ENCODE measurements around the gene LRP2.

The LRP2 gene

DNA sequence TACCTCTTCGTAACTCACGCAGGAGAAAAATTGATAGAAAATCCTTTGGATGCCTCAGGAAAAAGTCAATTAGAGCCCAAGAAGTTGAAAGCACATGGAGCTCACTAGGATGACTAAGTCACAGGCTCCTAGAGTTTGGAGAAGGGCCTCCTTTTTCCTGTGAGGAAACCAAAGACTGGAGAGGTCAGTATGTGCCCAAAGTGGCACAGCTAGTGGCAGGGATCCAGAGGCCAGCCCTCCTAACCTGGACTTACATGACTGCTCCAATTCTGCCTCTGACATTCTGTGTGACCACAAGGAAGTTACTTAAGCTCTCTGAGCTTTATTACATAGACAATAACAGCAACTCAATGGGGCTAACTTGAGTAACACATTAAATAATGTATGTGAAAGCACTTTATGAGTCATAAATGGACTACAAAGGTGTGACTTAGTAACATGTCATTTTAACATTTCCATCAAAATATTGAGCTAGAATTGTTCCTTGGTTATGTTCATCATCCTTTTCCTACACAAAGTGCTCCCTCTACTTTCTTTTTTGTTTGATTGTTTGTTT lies 201.3 kb downstream of the LRP2 start:
- TF ChIP-seq, protein P1, sequence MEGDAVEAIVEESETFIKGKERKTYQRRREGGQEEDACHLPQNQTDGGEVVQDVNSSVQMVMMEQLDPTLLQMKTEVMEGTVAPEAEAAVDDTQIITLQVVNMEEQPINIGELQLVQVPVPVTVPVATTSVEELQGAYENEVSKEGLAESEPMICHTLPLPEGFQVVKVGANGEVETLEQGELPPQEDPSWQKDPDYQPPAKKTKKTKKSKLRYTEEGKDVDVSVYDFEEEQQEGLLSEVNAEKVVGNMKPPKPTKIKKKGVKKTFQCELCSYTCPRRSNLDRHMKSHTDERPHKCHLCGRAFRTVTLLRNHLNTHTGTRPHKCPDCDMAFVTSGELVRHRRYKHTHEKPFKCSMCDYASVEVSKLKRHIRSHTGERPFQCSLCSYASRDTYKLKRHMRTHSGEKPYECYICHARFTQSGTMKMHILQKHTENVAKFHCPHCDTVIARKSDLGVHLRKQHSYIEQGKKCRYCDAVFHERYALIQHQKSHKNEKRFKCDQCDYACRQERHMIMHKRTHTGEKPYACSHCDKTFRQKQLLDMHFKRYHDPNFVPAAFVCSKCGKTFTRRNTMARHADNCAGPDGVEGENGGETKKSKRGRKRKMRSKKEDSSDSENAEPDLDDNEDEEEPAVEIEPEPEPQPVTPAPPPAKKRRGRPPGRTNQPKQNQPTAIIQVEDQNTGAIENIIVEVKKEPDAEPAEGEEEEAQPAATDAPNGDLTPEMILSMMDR (IDR thresholded peaks at IDR 0.05; ENCODE audit: insufficient read depth, low read length, poor library complexity, severe bottlenecking) = no peak
- DNase-seq (ENCODE audit: extremely low read depth, insufficient read length) = no peak
- Histone ChIP-seq H3K36me3 (ENCODE audit: control insufficient read depth, insufficient read depth, low read length) (no peaks in the 10 kb centered on the region), H3K4me3 (replicated peaks; ENCODE audit: low read depth, low read length) (no peak overlapping the region), H3K27me3 (replicated peaks; ENCODE audit: control insufficient read depth, insufficient read depth, low read length) (no peaks in the 10 kb centered on the region; the same call in 1 of the 2 replicates)

DNA sequence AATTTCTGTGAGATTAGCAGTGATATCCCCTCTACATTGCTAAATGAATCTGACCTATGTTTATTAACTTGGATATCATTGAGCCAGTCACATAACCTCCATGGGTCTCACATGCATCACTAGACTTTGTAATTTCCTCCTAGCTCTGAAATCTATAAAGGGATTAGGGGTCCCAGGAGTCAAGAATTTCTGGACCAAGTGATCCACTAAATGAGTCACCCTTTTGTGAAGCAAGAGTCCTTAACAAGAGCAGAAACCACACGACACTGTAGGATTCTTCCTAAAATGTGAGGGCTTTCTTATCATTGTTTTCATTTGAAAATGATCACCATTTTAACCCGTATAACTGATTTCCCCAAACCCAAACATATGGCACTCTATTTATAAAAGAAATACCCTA lies 202.6 kb downstream of the LRP2 start:
- Histone ChIP-seq H3K36me3 (ENCODE audit: control insufficient read depth, insufficient read depth, low read length) (no peaks in the 10 kb centered on the region), H3K4me3 (replicated peaks; ENCODE audit: low read depth, low read length) (no peak overlapping the region), H3K27me3 (replicated peaks; ENCODE audit: control insufficient read depth, insufficient read depth, low read length) (no peaks in the 10 kb centered on the region; the same call in 1 of the 2 replicates)
- no peak for DNase-seq (ENCODE audit: extremely low read depth, insufficient read length)
- TF ChIP-seq, protein P1 (IDR thresholded peaks at IDR 0.05; ENCODE audit: insufficient read depth, low read length, poor library complexity, severe bottlenecking) = no peak

DNA sequence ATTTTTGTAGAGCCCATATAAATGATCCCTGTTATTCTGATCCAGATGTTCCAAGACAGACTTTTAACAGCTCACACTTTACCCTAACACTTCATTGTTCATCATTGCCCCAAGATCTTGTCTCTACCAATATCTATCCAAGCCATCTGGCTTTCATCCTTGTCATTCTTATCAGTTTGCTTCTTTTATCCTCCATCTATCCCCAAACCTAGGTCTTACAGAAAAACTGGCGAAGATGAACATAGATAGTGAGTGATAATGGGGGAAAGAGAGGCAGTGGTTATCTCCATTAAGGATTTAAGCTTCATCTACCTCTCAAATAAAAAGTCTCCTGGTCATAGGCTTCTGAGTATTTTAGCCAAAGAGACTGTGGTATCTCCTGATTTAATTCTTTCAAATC lies 203.5 kb downstream of the LRP2 start:
- no peak for DNase-seq (ENCODE audit: extremely low read depth, insufficient read length)
- Histone ChIP-seq H3K4me3 (replicated peaks; ENCODE audit: low read depth, low read length) (no peak overlapping the region), H3K27me3 (replicated peaks; ENCODE audit: control insufficient read depth, insufficient read depth, low read length) (no peaks in the 10 kb centered on the region; the same call in 1 of the 2 replicates), H3K36me3 (ENCODE audit: control insufficient read depth, insufficient read depth, low read length) (no peaks in the 10 kb centered on the region)
- TF ChIP-seq, protein P1 (IDR thresholded peaks at IDR 0.05; ENCODE audit: insufficient read depth, low read length, poor library complexity, severe bottlenecking) = no peak

DNA sequence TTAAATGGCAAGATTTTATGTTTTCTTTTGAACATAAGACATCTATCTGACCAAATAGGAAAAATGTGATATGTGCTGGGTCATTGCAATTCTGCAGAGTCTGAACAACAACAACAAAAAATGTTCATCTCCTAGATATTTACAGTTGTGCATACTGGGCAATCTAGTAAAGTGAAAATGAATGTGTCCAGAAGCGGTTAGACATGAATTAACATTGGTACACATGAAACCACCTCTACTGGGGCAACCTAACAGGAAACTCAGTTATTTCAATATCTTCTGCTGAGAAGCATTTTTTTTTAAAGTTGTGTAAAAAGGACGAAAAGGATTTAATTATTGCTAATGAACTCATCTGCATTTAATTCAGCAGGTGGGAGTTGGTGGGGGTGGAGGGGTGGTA lies 216.1 kb downstream of the LRP2 start:
- Histone ChIP-seq H3K36me3 (ENCODE audit: control insufficient read depth, insufficient read depth, low read length) (no peaks in the 10 kb centered on the region), H3K27me3 (replicated peaks; ENCODE audit: control insufficient read depth, insufficient read depth, low read length) (no peaks in the 10 kb centered on the region), H3K4me3 (replicated peaks; ENCODE audit: low read depth, low read length) (no peak overlapping the region)
- no peak for DNase-seq (ENCODE audit: extremely low read depth, insufficient read length)
- TF ChIP-seq, protein P1 (IDR thresholded peaks at IDR 0.05; ENCODE audit: insufficient read depth, low read length, poor library complexity, severe bottlenecking) = no peak

DNA sequence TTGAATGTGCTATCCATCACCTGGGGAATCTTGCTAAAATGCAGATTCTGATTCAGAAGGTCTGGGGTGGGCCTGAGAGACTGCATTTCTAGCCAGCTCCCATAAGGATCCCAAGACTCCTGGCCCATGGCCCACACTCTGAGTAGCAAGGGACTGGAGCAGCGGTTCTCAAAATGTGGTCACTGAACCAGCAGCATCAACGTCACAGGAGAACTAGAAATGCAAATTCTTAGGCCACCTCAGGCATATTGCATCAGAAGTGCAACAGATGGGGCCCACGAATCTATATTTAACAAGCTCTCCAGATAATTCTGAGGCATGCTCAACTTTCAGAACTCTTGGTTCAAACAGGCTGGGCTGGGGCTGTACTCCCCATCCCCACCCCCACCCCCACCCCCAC lies 218.3 kb downstream of the LRP2 start:
- DNase-seq (ENCODE audit: extremely low read depth, insufficient read length) = no peak
- H3K4me3 ChIP-seq (replicated peaks; ENCODE audit: low read depth, low read length) = no peak overlapping the region
- no peaks in the 10 kb centered on the region for H3K36me3 ChIP-seq (ENCODE audit: control insufficient read depth, insufficient read depth, low read length)
- TF ChIP-seq, protein P1 (IDR thresholded peaks at IDR 0.05; ENCODE audit: insufficient read depth, low read length, poor library complexity, severe bottlenecking) = no peak
- no peaks in the 10 kb centered on the region for H3K27me3 ChIP-seq (replicated peaks; ENCODE audit: control insufficient read depth, insufficient read depth, low read length)

Data from GM06990 (cell line).